ACC112 (cell line): ENCODE results near the gene SCAI.
"Not testable (repeated sequence)": the region's sequence is repeated elsewhere in the genome, so short reads cannot be mapped to it uniquely, and the experiment has no call there.

ENCODE experiments used
- H2AFZ ChIP-seq: fragments of 200-600 bp; sonication (generic); one replicate; pipeline ENCODE4 v1.6.0; 2017; ENCODE audit warnings: antibody characterized with exemption, low read length; ENCODE audit not compliant: unreplicated experiment
- H3K27ac ChIP-seq: fragments of 200-600 bp; sonication (generic); 2 replicates; pipeline ENCODE4 v1.5.1; 2014; ENCODE audit warnings: low read depth, mild to moderate bottlenecking, antibody characterized with exemption, low read length, moderate library complexity
- H3K27me3 ChIP-seq: fragments of 200-600 bp; sonication (generic); 2 replicates; pipeline ENCODE4 v1.6.1; 2014; ENCODE audit warnings: mild to moderate bottlenecking, antibody characterized with exemption, low read length, moderate library complexity, mixed read lengths; ENCODE audit not compliant: insufficient read depth
- H3K36me3 ChIP-seq: fragments of 200-600 bp; sonication (generic); 2 replicates; pipeline ENCODE4 v1.6.1; 2016; ENCODE audit warnings: mild to moderate bottlenecking, antibody characterized with exemption, low read length, moderate library complexity, mixed read lengths; ENCODE audit not compliant: insufficient read depth
- H3K4me1 ChIP-seq: fragments of 200-600 bp; sonication (generic); one replicate; pipeline ENCODE4 v1.6.1; 2016; ENCODE audit warnings: low read length, mixed read lengths; ENCODE audit not compliant: insufficient read depth, unreplicated experiment, control insufficient read depth
- H3K4me3 ChIP-seq: fragments of 200-600 bp; sonication (generic); 2 replicates; pipeline ENCODE4 v1.5.1; 2014; ENCODE audit warnings: mild to moderate bottlenecking, low read depth, low read length
- H3K79me2 ChIP-seq: fragments of 200-600 bp; sonication (generic); one replicate; pipeline ENCODE4 v1.6.0; 2016; ENCODE audit warnings: low read length; ENCODE audit not compliant: control insufficient read depth, unreplicated experiment, insufficient read depth

Gene SCAI

DNA sequence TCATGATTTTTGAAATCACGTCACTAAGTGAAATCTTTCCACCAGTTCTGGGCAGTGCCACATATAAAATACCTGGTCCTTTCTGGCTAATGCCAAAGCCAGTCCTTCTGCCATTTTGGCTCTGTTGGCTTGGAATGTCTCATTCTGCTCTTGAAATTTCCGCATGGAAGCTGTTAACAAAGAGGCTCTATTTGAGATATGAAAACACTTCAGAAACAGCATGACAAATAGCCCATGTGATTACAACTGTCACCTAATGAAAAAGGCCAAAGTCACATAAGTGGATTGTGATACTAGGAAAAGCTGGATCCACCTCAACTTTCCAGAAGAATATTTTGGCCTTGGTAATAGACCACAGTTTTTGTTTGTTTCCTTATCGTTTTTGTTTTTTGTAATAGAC, 215.2 kb downstream of the SCAI start:
- H3K27ac ChIP-seq: no peak overlapping the region
- peaks cover 26% of the 10 kb centered on the region for H3K36me3 ChIP-seq
- no peaks in the 10 kb centered on the region for H3K4me1 ChIP-seq
- H3K79me2 ChIP-seq: no peaks in the 10 kb centered on the region
- H3K27me3 ChIP-seq: no peaks in the 10 kb centered on the region
- H3K4me3 ChIP-seq: no peak overlapping the region
- no peak overlapping the region for H2AFZ ChIP-seq

DNA sequence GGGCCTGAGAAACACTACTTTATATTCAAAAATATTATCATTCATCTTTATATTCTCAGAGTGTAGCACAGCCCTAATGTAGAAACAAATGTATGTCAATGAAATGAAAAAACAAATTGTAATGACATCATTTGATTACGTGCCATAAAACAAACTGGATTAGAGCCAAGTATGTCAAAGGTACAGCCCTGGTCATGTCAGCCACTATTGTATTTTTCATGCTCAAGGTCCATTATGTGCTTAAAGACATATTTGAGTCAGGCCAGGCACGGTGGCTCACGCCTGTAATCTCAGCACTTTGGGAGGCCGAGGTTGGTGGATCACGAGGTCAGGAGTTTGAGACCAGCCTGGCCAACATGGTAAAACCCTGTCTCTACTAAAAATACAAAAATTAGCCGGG, 222.9 kb downstream of the SCAI start:
- peaks cover 19% of the 10 kb centered on the region for H3K36me3 ChIP-seq
- H2AFZ ChIP-seq, H3K4me1 ChIP-seq, H3K27me3 ChIP-seq, H3K79me2 ChIP-seq, H3K4me3 ChIP-seq, H3K27ac ChIP-seq: not testable (repeated sequence)

DNA sequence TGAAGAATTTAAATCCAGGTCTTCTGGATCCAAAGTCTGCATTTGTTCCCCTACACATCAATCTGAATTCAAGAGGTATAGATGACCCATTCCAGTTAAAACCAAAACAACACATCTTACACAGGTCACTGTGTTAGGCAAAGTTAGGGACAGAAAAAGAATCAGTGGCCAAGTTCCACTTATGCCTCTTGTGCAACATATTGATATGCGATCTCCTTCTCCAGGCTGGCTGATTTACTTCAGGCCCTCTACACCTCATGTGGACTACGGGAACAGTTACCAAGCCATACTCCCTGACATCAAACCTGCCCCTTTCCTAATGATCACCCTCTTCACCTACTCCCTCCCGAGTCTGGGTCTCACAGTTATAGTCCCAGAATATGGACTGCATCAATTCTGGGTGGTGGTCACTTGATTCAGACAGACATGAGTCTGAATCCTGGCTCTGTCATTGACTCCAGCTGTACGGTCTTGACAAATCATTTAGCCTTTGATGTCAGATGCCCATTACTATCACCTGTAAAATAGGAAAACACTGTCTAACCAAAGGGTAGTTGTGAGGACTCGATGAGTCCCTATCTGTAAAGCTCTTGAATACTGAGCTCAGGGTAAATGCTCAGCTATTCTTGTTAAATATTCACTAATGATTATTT, 228.4 kb downstream of the SCAI start:
- H3K4me3 ChIP-seq: no peak overlapping the region
- no peak overlapping the region for H2AFZ ChIP-seq
- H3K27ac ChIP-seq: no peak overlapping the region
- no peaks in the 10 kb centered on the region for H3K79me2 ChIP-seq
- H3K27me3 ChIP-seq: no peaks in the 10 kb centered on the region
- peaks cover 16% of the 10 kb centered on the region; the same call in 1 of the 2 replicates for H3K36me3 ChIP-seq
- no peaks in the 10 kb centered on the region for H3K4me1 ChIP-seq

DNA sequence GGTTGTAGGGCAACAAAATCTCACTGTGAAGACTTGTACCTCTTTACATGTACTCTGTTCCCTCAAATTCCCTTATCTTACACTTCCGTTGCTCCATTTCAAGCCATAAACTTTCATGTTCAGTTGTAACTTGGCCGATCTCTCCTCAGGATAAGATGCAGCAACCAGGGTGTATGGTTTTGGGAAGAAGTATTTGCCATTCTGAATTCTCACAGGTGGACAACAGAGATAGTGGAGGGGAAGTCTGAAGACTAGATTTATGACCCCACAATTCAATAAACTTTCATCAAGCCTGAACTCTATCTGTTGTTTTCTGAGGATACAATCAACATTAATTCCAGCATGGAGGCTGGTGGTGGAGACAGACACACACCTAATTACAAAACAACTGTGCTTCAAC, 229.9 kb downstream of the SCAI start:
- peaks cover 10% of the 10 kb centered on the region; the same call in 1 of the 2 replicates for H3K36me3 ChIP-seq
- H3K4me3 ChIP-seq: no peak overlapping the region
- no peaks in the 10 kb centered on the region for H3K27me3 ChIP-seq
- no peak overlapping the region for H3K27ac ChIP-seq
- H2AFZ ChIP-seq: no peak overlapping the region
- H3K4me1 ChIP-seq: no peaks in the 10 kb centered on the region
- H3K79me2 ChIP-seq: no peaks in the 10 kb centered on the region

DNA sequence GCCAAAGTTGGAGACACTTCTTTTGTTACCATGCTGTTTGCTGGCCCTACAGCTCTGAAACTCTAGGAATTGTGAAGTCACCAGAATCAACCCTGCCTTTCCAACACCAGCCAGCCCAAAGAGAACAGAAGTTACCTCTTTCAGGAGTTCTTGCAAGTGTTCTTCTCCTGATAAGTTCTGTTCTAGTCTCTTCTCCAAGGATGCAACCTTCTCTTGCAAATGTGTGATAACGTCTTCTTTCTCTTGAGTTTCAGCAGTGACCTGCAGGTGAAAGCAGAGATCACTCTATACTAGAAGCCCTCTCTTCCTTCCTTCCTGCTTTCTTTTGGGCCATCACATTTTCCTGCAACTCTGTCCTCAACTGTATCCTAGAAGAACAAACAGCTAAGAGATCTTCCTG, 231.6 kb downstream of the SCAI start:
- H3K79me2 ChIP-seq: no peaks in the 10 kb centered on the region
- H3K36me3 ChIP-seq: peaks cover 10% of the 10 kb centered on the region; the same call in 1 of the 2 replicates
- H2AFZ ChIP-seq: no peak overlapping the region

DNA sequence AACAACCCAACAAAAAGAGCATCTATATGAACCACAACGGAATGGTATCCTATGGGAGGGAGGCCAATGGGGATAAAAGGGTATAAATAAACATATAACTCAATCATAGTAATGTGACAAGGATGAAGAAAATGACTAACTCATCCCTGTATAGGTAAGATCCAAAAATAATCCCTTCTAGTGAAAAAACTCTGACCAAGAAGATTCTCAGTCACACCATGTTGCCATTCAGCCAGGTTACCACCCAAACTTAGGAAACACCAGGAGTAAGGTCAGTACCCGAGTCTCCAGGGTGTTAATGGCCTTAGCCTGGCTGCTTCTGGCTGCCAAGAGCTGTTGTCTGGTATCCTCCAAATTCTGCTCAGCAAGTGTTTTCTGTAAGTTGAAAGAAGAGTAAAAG, 235.2 kb downstream of the SCAI start:
- Histone ChIP-seq H3K4me3 (no peak overlapping the region), H3K4me1 (no peaks in the 10 kb centered on the region), H3K79me2 (no peaks in the 10 kb centered on the region), H3K36me3 (peaks cover 4% of the 10 kb centered on the region; the same call in 1 of the 2 replicates), H2AFZ (no peak overlapping the region), H3K27ac (no peak overlapping the region), H3K27me3 (no peaks in the 10 kb centered on the region)

More for the DNA sequence above, 231.6 kb downstream of the SCAI start:
- H3K4me3 ChIP-seq: no peak overlapping the region
- no peak overlapping the region for H3K27ac ChIP-seq
- no peaks in the 10 kb centered on the region for H3K4me1 ChIP-seq
- H3K27me3 ChIP-seq: no peaks in the 10 kb centered on the region

DNA sequence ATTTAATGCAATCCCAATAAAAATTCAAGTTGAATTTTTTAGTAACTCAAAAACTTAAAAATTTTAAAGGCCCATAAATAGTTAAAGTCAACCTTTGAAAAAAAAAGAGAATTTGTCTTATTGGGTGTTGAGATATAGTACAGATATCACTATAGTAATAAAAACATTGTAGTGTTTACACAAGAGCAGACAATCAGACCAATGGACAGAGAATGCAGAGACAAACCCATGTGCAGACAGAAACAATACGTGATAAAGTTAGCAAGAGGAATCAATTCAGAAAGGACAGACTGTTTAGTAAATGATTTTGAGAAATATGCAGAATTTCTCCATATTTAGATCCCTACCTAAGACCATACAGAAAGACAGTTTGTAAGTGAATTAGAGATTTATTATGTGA, 236.4 kb downstream of the SCAI start:
- Histone ChIP-seq H3K27ac (no peak overlapping the region), H3K4me1 (no peaks in the 10 kb centered on the region), H2AFZ (no peak overlapping the region), H3K79me2 (no peaks in the 10 kb centered on the region), H3K27me3 (no peaks in the 10 kb centered on the region), H3K36me3 (peaks cover 6% of the 10 kb centered on the region; the same call in 1 of the 2 replicates), H3K4me3 (no peak overlapping the region)

DNA sequence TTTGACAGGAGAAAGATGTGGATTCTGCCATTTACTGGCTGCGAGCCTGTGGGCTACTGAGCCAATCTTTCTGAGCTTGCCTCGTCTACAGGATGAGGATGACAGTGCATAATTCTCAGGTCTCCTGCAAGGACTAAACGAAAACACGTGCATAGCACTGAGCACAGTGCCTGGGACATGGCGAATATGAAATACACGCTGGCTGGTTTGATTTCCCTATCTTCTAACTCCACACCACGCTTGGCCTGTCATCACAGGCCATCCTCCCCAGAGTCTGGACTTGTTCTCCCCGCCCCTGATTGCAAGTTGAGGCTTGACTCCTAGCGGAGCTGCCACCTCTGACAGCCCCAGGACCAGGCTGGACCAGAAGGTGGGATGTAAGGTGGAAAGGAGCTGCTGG, 243.5 kb downstream of the SCAI start:
- Histone ChIP-seq H3K27ac (no peak overlapping the region), H3K4me3 (no peak overlapping the region), H3K4me1 (peaks cover 3% of the 10 kb centered on the region), H3K27me3 (no peaks in the 10 kb centered on the region), H3K79me2 (no peaks in the 10 kb centered on the region), H2AFZ (no peak overlapping the region), H3K36me3 (peaks cover 10% of the 10 kb centered on the region; the same call in 1 of the 2 replicates)

DNA sequence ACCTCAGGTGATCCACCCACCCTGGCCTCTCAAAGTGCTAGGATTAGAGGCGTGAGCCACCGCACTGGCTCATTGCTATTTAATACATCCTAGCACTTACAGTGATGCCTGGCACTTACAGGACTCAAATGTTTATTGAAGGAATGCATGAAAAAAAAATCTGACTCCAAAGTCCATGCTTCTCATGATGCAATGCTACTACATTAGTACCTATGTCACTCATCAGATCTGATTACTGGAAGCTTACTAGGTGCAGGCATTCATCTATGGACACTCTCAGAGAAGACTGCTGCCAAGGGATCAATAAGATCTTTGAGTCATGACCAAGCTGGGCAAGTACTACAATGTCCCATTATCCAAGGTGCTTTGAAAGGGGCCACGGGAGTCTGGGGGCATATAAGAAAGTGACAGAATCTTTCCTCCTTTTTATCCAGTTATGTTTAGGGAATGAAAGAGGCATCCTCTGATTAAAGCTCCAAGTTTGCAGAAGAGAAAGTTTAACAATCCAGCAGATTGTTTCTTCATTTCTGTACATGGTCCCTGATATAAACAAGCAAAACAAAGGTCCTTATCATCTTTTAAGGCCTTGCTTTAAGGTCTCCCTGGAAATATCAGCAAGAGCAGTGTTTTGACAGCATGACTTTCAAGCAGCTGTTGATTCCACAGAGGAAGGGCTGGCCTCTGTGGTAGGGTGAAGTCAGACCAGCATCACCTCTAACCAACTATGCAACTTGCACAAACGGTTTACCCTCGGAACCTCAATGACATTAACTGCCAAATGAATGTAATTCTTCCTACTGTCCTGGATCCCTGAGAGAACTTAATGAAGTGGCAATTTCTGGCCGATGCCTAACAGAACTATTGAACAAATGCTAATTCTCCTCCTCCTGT, 245.5 kb downstream of the SCAI start:
- H3K36me3 ChIP-seq: peaks cover 12% of the 10 kb centered on the region; the same call in 1 of the 2 replicates
- no peak overlapping the region for H3K4me3 ChIP-seq
- no peak overlapping the region for H3K27ac ChIP-seq
- peaks cover 3% of the 10 kb centered on the region for H3K4me1 ChIP-seq
- H2AFZ ChIP-seq: no peak overlapping the region
- no peaks in the 10 kb centered on the region for H3K27me3 ChIP-seq
- H3K79me2 ChIP-seq: no peaks in the 10 kb centered on the region

DNA sequence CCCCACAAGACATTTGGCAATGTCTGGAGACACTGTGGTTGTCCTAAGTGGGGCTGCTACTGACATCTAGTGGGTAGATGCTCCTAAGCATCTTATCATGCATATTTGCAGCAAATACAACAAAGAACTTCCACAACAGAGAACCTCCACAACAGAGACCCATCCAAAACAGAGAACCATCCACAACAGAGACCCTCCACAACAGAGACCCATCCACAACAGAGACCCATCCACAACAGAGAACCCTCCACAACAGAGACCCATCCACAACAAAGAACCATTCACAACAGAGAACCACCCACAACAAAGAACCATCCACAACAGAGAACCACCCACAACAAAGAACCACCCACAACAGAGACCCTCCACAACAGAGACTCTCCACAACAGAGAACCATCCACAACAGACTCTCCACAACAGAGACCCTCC, 248.6 kb downstream of the SCAI start:
- Histone ChIP-seq H3K27ac (no peak overlapping the region), H3K27me3 (no peaks in the 10 kb centered on the region), H3K4me1 (no peaks in the 10 kb centered on the region), H3K36me3 (peaks cover 12% of the 10 kb centered on the region; the same call in 1 of the 2 replicates), H3K79me2 (no peaks in the 10 kb centered on the region), H2AFZ (no peak overlapping the region), H3K4me3 (no peak overlapping the region)
